HG02623 (cell line): ENCODE measurements around the gene ODAD4.
"Not testable (repeated sequence)": the region's sequence is repeated elsewhere in the genome, so short reads cannot be mapped to it uniquely, and the experiment has no call there.

Experiments
- ATAC-seq: cut with Tn5 transposase; IDR thresholded peaks from one replicate; pipeline ENCODE4 v1.9.1; 2021; ENCODE audit warnings: moderate library complexity; ENCODE audit not compliant: unreplicated experiment

Gene ODAD4

DNA sequence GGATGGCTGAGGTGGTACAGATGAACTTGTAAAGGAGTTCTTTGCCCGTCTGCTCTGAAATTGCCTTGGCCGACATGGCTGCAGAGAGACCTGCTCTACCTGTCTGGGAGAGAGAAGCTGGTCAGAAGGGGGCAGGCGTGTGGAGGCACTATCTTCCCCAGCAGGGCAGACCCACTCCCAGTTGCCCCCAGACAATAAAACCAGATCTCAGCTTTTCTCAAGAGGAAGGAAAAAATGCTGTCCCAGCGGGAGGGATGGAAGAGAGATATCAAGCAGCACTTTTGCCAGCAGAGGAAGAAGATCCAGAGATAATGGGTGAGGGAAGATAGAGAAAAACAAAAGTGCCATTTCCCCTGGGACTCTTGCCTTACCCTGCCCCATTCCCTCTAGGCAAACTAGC, 16.6 kb upstream of the ODAD4 start:
- no peak for ATAC-seq

DNA sequence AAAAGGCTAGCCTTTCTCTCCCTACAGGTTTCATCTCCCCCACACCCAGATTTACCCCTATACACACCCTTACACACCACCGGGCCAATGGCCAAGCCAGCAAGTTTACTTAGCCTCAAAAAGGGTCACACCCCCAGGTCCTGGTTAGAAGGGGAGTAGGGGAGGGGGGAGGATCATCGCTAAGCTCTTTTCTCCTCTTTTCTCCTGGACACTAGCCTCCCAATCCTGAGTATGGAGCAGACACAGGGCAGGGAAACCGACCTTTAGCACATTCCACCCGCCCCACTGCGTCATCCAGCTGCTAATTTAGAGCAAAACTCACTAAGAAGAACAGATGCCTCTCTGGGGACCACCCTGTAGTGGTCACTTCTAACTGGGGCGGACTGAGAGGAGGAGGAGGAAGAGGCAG, 16.1 kb upstream of the ODAD4 start:
- no peak for ATAC-seq

DNA sequence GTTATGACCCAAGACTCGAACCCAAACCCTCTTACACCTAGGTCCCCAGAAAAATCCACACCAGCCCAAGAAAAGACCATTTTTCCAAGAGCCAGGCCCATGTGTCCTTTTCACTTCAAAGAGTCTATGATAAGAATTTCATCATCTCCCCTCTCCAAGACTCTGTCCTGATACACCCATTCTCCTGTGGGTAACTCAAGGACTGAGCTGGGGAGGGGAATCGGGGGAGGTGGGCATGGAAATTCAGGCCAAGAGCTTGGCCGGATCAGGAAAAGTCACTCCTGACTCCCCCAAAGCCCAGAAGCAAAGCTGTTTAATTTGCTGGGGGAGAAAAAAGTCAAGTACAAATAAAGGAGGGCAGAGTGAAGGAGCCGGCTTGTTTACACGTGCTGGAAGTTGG, 15.4 kb upstream of the ODAD4 start:
- ATAC-seq = no peak

DNA sequence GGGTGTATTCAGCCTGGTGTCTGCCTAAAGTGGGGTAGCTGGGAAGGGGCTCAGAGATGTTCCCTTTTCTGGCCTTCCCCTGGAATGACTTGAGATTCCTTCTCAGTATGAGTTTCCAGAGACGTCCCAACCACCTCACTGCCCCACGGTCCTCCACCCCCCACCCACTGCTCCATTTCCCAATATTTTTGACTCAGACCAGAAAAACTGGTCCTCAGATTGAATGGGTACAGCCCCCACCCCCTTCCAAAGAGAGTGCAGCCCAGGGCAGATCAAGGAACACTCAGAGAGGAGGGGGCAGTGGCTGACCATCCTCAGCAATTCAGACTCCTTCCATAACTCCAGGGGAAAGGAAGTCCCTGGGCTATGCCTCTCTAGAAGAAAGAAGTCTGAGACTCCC, 14.9 kb upstream of the ODAD4 start:
- no peak for ATAC-seq

DNA sequence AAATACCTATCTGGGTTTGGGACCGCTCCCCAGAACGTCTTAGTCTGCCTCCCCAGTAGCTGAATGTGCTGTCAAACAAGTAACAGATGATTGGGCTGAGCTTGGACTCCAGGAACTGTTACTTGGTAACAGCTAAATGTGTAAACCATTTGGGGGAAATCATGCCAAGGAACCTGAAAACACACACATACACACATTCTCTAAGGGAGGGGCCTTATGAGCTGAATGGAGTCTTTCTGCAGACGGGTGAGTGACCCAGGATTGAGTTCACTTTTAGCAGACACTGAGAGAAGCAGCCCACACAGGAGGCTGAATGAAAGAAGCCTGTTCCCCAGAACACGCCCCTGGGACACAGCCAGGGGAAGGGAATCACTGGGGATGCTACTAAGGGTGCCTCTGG, 13.2 kb upstream of the ODAD4 start:
- no peak for ATAC-seq

DNA sequence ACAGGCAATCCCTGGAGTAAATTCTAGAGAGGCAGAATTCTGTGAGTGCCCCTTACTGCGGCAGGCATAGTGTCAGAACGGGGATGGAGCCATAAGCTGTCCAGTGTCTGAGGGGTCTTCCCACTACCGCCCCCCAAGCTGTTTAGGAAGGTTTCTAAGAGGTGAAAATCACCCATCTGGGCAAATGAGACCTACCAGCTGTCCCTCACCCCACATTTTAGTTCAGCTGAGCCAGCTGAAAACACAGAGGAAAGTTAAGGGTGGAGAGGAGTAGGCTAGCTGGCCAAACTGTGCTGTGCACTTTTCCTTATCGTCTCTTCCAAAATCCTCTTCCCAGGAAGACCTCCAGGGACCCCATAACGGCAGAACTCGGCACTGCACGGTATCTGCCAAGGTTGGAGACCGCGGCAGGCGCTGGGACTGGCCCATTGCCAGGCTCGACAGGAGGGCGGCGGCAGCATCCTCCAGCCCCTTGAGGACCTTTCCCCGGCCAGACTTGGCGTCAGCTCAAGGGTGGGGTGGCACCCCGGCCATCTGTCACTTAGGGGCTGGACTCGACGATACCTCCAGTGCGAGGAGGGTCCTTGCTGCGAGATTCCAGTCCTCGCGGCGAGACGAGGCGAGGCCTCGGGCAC, 12.6 kb upstream of the ODAD4 start:
- no peak for ATAC-seq

DNA sequence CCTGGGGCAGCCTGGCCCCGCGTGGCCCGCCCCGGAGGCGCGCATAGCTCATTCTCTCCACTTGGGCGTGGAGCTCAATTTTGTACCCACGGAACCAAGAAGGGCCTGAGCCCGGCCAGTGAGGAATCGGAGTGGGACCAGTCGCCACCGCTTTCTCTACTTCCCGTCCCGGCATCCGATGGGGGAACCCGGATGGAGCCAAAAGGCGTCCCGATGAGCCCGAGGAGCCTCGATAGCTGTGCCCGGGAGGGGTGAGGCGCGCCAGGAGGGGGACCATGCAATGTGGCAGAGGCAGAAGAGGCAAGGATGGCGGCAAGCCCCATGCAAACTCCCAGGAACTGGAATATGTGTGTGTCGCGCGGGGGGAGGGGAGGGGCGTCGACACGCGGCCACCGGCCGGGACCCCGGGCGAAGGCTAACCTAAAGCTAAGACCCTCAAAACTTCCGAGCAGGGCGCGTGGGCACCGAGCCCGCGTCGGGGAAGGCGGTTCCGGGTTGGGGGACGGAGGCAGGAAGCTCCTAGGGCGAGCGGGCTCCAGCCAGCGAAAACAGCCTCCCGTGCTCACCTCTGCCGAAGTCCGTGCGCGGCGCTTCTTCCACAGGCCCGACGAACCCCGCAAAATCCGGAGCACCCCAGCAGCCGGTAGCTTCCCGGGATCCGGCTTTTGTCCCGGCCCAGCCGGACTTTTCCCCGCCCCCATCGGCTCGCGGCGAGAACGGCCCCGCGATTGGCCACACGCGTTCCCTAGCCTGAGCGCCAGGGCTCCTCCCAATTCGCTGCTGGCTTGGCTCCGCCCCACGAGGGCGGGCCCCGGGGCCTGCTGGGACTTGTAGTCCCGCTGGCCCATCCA, 11.9 kb upstream of the ODAD4 start, which contains the start of gene ACLY:
Gene ACLY, minus strand, starts transcription at position 638 of the 851 bp plus-strand sequence. CDS start 5,078 bp downstream, outside the sequence.
- ATAC-seq = peak; percentile 95

DNA sequence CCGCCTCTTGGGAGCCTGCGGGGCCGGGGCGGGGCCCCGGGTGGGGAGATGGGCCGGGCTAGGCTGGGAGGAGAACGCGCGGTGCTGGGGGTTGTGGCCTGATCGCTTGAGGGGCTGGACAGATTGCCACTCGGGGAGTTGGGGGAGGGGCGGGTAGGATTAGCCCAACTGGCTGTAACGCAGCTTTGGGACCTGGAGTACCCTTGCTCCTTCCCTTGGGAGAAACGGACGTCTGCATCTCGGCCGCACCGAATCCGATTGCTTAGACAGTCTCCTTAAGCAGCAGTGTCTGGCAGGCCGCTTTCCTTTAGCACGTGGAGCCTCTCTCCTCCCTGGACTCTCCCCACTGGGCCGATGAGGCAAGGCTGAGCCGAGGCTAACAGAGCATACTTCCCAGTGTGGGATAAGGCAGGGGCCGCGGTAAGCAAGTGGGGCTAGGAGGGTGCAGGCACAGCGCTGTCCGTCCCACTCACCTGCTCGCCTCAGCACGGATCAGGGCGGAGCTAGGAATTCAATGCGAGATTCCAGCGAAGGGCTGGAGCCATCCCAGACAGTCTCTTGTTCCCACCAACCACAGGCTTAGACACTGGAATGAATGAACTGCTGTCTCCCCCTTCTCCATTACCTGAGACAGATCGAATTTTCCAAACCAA, 11.1 kb upstream of the ODAD4 start:
- ATAC-seq = no peak

DNA sequence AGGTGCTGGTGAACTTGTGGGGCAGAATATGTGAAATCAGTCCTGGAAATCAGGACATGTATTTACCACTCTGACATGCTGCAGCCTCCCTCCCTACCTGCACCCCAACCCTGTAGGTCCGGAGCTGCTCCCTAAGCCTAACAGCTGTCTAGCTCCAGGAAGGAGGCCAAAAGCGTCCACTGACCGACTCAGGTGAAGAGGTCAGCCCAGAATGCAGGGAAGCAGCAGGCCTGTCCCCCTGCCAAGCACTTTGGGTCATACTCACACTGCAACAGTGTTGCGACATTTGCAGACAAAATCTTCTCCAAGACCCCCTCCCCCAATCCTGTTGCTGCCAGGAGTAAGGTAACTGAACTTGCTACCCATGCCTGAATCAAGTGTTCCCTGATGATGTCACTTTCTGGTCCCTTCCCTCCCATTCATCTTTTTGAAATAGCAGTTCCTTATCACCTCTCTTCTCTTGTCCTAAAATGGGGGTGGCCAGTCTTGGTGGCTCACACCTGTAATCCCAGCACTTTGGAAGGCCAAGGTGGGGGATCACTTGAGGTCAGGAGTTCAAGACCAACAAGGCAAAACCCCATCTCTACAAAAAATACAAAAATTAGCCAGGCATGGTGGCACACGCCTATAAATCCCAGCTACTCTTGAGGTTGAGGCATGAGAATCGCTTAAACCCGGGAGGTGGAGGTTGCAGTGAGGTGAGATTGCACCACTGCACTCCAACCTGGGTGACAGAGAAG, 10.4 kb upstream of the ODAD4 start:
- ATAC-seq = no peak

DNA sequence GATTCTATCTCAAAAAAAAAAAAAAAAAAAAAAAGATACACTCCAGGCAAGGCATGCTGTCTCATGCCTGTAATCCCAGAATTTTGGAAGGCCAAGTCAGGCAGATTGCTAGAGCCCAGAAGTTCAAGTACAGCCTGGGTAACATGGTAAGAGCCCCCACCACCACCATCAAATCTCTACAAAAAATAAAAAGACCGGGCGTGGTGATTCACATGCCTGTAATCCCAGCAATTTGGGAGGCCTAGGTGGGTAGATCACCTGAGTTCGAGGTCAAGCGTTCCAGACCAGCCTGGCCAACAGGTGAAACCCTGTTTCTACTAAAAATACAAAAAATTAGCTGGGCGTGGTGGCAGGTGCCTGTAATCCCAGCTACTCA, 9.8 kb upstream of the ODAD4 start:
- no peak for ATAC-seq

DNA sequence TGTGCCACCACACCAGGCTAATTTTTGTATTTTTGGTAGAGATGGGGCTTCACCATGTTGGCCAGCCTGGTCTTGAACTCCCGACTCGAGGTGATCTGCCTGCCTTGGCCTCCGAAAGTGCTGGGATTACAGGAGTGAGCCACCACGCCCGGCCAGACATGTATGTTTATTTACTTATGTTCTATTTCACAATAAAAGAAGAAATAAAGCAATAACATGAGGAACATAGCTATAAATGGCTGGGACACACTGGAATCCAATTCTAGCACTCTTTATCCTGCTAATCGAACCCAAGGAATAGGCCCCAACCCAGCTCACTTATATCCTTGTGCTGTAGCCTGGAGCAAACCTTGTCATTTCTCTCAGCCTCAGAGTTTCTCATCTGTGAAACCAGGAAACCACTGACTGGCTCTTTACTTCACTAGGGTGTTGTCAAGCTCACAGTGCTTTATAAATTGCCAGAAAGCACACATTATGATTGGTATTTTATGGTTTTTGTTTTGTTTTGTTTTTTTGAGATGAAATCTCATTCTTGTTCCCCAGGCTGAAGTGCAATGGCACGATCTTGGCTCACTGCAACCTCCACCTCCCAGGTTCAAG, 4.3 kb upstream of the ODAD4 start:
- ATAC-seq = no peak

DNA sequence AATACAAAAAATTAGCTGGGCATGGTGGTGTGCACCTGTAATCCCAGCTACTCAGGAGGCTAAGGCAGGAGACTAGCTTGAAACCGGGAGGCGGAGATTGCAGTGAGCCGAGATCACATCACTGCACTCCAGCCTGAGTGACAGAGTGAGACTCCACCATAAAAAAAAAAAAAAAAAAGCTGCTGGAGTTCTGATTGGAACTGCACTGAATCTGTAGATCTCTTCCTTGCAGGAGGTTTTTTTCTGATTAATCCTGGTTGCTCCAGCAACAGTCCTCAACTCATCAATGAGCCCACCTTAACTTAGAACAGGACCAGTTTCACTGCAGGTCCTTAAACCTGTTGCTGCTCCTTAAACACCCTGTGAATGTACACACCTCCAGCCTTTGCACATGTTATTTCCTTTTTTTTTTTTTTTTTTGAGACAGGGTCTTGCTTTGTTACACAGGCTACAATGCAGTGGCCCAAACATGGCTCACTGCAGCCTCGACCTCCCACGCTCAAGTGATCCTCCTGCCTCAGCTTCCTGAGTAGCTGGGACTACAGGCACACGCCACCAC, 1.6 kb upstream of the ODAD4 start:
- ATAC-seq = no peak

DNA sequence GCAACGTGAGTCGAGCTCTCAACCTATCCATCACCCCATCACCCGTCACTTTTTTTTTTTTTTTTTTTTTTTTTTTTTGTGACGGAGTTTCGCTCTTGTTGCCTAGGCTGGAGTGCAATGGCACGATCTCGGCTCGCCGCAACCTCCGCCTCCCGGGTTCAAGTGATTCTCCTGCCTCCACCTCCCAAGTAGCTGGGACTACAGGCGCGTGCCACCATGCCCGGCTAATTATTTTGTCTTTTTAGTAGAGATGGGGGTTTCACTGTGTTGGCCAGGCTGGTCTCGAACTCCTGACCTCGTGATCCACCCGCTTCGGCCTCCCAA, 378 bp downstream of the ODAD4 start:
- ATAC-seq = not testable (repeated sequence)

DNA sequence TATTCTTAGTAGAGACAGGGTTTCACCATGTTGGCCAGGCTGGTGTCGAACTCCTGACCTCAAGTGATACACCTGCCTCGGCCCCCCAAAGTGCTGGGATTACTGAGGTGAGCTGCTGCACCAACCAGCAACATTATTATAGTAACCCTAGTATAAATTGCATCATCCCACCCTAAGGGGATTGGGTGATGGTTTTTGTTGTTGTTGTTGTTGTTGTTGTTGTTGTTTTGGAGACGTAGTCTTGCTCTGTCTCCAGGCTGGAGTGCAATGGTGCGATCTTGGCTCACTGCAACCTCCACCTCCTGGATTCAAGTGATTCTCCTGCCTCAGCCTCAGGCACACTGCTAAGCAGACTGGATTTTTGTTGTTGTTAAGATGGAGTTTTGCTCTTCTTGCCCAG, 1.3 kb downstream of the ODAD4 start:
- ATAC-seq = not testable (repeated sequence)

DNA sequence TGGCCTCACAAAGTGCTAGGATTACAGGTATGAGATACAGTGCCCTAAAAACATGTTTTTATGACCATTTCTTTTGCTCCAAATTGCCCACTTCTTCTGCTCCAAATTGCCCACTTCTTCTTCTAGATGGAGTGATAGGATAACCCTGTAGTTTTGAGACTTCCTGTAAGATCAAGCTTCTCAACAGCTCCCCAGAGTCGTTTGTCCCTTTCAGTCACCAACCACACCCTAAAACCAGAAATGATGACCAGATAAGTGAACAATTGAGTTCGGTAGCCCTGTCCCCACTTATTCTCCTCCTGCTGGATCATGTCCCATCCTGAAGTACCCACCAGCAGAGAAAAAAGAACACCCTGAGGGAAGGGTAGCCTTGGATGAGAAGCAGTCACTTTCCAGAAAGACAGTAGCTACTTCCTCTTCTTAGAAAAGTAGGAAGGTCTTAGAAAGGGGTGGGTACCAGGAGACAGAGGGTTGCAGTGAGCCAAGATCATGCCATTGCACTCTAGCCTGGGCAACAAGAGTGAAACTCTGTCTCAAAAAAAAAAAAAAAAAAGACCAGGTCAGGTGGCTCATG, 2.5 kb downstream of the ODAD4 start:
- no peak for ATAC-seq

DNA sequence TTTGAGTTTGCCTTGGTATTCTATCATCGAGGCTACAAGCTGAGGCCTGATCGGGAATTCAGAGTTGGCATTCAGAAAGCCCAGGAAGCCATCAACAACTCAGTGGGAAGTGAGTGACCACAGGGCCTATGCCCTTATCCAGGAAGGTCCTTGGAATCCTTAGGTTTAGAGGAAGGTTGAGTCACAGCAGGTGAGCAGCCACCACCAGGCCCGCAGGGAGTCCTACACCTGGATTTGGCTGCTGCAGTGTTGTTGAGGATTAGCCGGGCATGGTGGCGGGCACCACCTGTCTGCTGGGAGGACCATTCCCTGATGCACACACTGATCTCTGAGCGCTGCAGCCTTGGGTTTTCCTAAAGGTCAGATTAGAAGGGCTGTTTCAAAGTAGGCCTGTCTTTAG, 5.2 kb downstream of the ODAD4 start:
- ATAC-seq = no peak

DNA sequence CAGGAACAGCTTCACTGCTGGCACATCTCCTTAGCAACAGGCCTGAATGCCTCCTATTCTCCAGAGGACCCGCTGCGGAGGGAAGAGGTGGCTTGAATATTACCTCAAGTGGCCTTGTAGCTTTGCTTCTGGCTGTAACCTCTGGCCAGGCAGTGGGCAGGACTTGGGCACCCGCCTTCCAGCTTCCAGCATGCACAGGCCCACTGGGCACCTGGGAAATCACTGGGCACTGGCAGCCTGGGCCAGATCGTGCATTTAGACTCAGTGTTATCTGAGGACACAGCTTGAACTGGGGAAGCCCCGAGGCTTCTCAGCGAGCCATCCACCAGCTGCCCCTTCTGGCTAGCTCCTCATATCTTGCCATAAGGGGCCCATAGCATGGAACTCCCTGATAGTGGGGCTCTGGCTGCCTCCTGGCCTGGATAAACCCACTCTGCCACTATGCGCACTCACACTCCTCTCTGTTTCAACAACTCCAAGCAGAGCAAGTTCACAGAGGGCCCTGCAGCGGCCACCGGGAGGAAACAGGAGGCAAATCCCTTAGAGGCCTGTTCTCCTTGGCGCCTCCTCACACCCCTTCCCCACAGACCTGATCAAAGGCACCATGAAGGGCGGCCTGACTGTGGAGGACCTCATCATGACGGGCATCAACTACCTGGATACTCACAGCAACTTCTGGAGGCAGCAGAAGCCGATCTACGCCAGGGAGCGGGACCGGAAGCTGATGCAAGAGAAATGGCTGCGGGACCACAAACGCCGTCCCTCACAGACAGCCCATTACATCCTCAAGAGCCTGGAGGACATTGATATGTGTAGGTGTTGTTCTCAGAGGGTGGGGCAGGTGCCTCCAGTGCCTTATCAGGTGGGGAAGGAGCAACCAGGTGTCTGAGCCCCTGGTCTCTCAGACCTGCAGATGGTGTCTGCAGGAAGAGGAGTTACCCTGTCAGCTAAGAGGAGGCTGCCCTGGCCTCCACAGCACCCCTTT, 7.8 kb downstream of the ODAD4 start:
- ATAC-seq = no peak

DNA sequence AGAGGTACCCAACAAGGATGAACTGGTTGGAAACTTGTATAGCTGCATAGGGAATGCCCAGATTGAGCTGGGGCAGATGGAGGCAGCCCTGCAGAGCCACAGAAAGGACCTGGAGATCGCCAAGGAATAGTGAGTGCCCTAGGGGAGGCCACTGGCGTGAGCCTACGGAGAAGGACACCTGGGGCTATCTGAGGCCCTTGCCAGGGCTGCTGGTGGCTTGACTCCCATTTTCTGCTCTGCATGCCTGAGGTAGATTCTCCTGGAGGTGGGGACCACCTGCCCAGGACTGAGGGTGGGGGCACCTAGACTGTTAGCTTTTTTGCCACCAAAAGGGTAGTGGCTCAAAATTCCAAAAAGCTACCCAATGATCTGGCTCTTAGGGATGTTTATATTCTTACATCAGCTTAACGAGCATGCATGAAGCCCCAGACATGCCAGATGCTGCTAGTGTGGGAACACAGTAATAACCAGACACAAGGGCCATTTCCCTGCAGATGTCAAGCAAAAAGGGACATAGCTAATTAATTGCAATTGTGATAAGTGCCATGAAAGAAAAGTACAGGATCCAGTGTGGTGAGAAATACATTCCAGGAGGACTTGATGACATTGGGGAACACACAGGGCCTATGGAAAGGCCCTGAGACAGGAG, 8.8 kb downstream of the ODAD4 start:
- no peak for ATAC-seq

DNA sequence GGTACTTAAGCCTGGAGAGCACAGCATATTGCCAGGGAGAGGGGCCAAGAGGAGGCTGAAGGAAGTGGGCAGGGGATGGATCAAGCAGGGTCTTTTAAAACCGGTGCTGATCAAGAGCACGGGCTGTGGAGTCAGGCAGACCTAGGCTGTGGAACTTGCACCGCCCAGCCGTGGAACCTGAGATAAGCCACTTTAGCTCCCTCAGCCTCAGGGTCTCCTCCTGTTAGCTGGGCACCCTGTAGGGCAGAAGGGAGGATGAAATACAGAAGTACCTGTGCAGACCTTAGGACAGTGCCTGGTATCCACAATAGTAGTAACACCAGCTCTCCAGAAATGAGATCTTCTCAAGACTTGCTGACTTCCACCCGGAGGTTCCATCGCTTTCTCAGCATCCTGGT, 9.3 kb downstream of the ODAD4 start:
- no peak for ATAC-seq
